AG09319 (cell line): ENCODE data around the gene SLC28A3.

Experiments
- DNase-seq: peaks from one replicate; pipeline ENCODE4 v3.0.0-alpha.2; 2010; ENCODE audit warnings: low read depth; ENCODE audit errors: extremely low read depth
- CTCF ChIP-seq: IDR thresholded peaks from 2 replicates; pipeline ENCODE4 v1.5.1; 2011; ENCODE audit warnings: low read depth, mild to moderate bottlenecking, inconsistent platforms, low read length, moderate library complexity

Gene SLC28A3

DNA sequence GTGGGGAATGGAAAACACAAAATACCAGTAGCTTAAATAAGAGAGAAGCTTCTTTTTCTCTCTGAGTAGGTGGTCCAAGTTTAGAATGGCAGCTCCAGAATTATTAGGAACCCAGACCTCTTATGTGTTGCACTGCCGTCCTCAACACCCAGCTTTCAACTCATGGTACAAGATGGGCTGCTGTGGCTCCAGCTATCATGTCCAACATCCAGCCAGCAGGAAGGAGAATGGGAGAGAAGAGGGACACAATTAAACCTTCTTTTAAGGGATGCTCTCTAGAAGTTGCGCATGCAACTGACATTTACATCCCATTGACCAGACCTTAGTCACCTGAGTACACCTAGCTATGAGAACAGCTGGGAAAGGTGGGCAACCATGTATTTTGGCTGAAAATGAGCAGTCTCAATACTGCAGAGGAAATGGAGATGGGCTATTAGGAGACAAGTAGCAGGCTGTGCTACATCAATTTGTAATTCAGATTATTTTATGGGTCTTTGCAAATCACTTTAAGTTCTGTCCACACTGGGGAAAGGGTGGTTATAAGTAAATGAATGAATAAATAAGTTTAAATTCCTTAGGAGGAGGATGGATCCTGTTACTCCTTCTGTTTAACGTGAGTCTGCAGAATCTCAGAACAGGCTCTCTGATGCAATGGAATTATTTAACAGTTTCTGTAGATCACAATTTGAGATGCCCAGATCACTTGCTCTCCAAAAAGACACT lies 76.1 kb downstream of the SLC28A3 start:
- TF ChIP-seq CTCF: no peak
- DNase-seq: no peak

GRCh38 chr9:84261070-84261746 lies 79.3 kb downstream of the SLC28A3 start:
- peak; percentile 53 for DNase-seq
- TF ChIP-seq CTCF: peak; percentile 91

DNA sequence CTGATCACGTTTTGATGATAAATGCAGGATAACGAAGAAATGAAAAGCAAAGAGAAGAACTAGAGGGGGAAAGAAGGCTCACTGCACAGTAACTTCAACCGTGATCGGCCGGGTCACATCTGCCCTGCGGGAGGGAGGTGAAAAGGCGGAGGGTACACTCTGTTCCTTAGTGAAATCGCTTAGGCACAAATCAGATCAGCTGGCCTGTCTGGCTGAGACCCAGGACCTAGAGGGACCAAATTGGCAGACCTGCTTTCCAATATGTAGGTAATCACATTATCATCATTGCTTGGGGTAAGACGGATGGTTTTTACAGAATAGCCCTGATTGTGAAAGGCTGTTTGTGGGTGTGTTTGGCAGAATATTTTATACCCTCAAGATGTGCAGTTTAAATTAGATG lies 82.2 kb downstream of the SLC28A3 start:
- no peak for DNase-seq
- TF ChIP-seq CTCF: no peak

GRCh38 chr9:84255696-84256095 lies 84.9 kb downstream of the SLC28A3 start:
- DNase-seq: no peak
- TF ChIP-seq CTCF: no peak

DNA sequence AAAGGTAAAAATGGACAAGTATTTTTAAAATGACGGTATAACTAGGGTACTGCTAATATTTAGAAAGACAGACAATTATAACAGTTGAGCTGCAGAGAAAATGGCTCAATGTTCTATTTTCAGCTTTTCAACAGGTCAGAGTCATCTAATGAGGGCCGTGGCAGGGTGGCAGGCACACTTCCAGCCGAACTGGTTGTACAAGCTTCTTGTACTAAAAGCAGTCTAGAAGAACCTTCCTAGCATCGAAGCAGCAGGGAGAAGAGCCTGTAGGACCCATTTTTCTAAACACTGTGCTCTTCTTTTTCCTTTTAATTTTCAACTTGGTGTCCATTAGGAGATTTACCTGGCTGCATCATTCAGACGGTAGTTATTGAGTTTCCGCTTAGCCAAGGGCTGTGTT lies 85.6 kb downstream of the SLC28A3 start:
- DNase-seq: no peak
- TF ChIP-seq CTCF: no peak

- no peak for DNase-seq
Observed at GRCh38 chr9:84251921-84252320, 88.6 kb downstream of the SLC28A3 start.

More at GRCh38 chr9:84251921-84252320, 88.6 kb downstream of the SLC28A3 start:
- TF ChIP-seq CTCF: no peak
